GM21367 (cell line): ENCODE measurements around the gene HES6.

ENCODE experiments used
- ATAC-seq: cut with Tn5 transposase; IDR thresholded peaks from one replicate; pipeline ENCODE4 v1.9.1; 2021; ENCODE audit not compliant: unreplicated experiment

HES6 gene

DNA sequence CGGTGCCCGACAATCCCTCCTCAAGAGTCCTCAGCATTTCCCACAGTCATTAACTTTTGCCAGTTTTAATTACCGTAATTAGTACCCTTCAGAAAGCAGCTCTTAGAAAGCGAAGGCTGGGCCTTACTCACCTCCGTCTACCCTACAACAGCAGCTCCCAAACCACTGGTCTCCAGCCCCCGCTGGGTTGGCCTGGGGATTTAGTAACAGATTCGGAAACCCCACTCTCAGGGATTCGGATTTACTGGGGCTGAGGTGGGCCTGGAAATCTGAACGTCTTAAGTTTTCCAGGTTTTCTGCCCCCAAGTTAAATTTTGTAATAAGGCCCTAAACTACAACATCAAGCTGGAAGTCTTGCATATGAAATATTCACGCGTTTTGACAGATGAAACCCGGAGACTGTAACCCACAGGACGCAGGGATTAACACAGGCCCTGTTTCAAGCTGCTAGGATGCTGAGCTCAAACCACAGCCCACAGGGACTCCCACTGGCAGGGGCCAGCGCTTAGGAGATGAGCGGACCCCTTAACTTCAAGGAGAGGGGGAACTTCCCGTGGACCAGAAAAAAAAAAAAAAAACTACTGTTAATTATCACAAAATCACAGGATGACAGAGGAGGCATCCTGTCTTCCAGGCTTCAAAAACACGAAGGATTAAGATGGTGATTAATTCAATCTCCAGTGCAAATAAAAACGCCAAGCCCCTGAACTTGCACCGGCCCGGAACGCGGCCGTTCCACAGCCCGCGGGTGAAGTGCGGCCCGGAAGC lies 37.3 kb downstream of the HES6 start:
- ATAC-seq = no peak

- no peak for ATAC-seq
Measured at GRCh38 chr2:238190445-238190844, 49.4 kb downstream of the HES6 start.
